ENCODE measurements around the gene ZNF76. TPM values are rescaled to one million over a fixed set of nuclear protein-coding genes. Genes with fewer than 3 reads are reported as not detected.

Gene ZNF76
- total RNA-seq, 1 donor from 2014 or later: 12.7 TPM

DNA sequence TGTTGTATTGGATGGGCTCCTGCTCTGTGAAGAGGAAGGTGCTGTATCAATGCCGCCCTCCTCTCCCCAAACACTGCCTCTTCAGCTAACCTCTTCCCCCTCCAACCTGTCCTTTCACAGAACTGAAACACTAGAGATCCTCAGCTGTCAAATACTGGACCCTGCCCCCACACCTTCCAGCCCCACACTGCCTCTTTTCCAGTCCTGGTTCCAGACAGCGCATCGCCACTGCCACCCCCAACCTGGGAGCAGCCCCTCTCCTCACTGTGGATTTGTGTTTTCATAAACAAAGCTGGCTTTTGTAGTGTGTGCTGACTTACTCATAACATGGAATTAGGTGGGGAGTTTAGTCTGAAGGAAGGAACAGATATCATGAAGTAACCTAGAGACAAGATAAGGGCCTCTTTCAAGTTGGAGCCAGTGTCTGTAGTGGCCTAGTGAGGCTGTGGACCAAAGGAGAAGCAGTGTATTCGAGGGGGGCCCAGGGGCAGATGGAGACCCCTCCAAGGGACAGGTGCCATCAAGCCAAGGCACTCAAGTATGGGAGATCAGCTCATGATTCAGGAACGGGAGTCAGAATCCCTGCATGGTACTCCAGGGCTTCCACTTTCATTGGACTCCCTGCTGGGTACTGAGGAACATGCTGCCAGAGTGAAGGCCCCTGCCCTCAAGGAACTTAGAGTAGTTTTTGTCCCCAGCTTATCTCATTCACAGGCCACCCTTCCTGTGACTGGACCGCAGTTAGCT, 43.7 kb upstream of the ZNF76 start:
- no peaks in the 10 kb centered on the region for H3K36me3 Mint-ChIP-seq (ENCODE audit: low read depth, unreplicated experiment)
- TF ChIP-seq CTCF (IDR thresholded peaks at IDR 0.05; ENCODE audit: insufficient read depth, low read depth, low read length): no peak
- TF ChIP-seq EZH2 (IDR thresholded peaks at IDR 0.05; ENCODE audit: insufficient read depth, low read length): no peak
- peak overlapping the region; percentile 67 for H3K27ac Mint-ChIP-seq (ENCODE audit: unreplicated experiment)
- H3K79me2 ChIP-seq (ENCODE audit: insufficient read depth, low read length): peaks cover 46% of the 10 kb centered on the region
- peaks cover 55% of the 10 kb centered on the region for H3K4me1 Mint-ChIP-seq (ENCODE audit: low read depth, unreplicated experiment)
- no peak for FAIRE-seq
- peaks cover 25% of the 10 kb centered on the region for H3K27me3 Mint-ChIP-seq (ENCODE audit: low read depth, unreplicated experiment)
- no peaks in the 10 kb centered on the region for H3K9me3 ChIP-seq (ENCODE audit: insufficient read depth, low read depth, low read length)
- H3K9ac ChIP-seq (ENCODE audit: low read length): peak overlapping the region; percentile 47
- H3K27me3 ChIP-seq (ENCODE audit: insufficient read depth, low read length): peaks cover 8% of the 10 kb centered on the region
- H3K4me2 ChIP-seq (ENCODE audit: low read length): peak overlapping the region; percentile 95
- peaks cover 50% of the 10 kb centered on the region for H4K20me1 ChIP-seq (ENCODE audit: insufficient read depth, low read length)
- no peak for DNase-seq (ENCODE audit: low read depth)
- H3K4me1 ChIP-seq (ENCODE audit: insufficient read depth, low read length): peaks cover 41% of the 10 kb centered on the region
- no peaks in the 10 kb centered on the region for H3K36me3 ChIP-seq (ENCODE audit: insufficient read depth, low read length)
- H3K27ac ChIP-seq (ENCODE audit: low read depth, low read length): peak overlapping the region; percentile 45
- no peak overlapping the region for H2AFZ ChIP-seq (ENCODE audit: low read depth, low read length)
- peak overlapping the region; percentile 63 for H3K4me3 ChIP-seq (ENCODE audit: insufficient read depth, low read depth, low read length)
- peaks cover 3% of the 10 kb centered on the region for H3K9me3 Mint-ChIP-seq (ENCODE audit: unreplicated experiment)
- H3K4me3 Mint-ChIP-seq (ENCODE audit: unreplicated experiment): peak overlapping the region; percentile 82

DNA sequence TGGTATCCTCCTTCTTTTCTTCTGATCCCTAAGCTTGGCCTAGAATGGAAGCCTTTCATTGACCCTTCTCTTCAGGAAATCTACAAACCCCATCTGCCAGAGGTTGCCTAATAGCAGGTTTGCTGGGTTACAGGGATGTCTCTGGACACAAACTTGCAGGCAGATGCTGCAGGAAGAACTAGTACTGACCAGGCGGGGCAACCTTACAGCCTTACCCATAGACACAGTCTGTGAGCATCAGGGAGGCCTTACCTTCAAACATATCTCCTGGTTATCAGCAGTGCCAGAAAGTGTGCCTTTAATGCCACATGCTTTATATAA, 43.2 kb upstream of the ZNF76 start:
- Histone ChIP-seq H3K79me2 (ENCODE audit: insufficient read depth, low read length) (peaks cover 51% of the 10 kb centered on the region), H3K27me3 (ENCODE audit: insufficient read depth, low read length) (peaks cover 8% of the 10 kb centered on the region), H3K4me1 (ENCODE audit: insufficient read depth, low read length) (peaks cover 41% of the 10 kb centered on the region)

More for the DNA sequence above, 43.2 kb upstream of the ZNF76 start:
- Histone ChIP-seq H3K4me3 (ENCODE audit: insufficient read depth, low read depth, low read length) (no peak overlapping the region), H3K27ac (ENCODE audit: low read depth, low read length) (no peak overlapping the region), H3K9ac (ENCODE audit: low read length) (no peak overlapping the region), H2AFZ (ENCODE audit: low read depth, low read length) (no peak overlapping the region), H3K9me3 (ENCODE audit: insufficient read depth, low read depth, low read length) (no peaks in the 10 kb centered on the region), H3K4me2 (ENCODE audit: low read length) (peak overlapping the region; percentile 95), H4K20me1 (ENCODE audit: insufficient read depth, low read length) (peaks cover 55% of the 10 kb centered on the region), H3K36me3 (ENCODE audit: insufficient read depth, low read length) (no peaks in the 10 kb centered on the region)
- FAIRE-seq (no peak), DNase-seq (ENCODE audit: low read depth) (no peak)
- no peak for TF ChIP-seq EZH2 (IDR thresholded peaks at IDR 0.05; ENCODE audit: insufficient read depth, low read length)
- TF ChIP-seq CTCF (IDR thresholded peaks at IDR 0.05; ENCODE audit: insufficient read depth, low read depth, low read length): no peak
- peak overlapping the region; percentile 82 for H3K4me3 Mint-ChIP-seq (ENCODE audit: unreplicated experiment)
- no peak overlapping the region for H3K27ac Mint-ChIP-seq (ENCODE audit: unreplicated experiment)
- H3K27me3 Mint-ChIP-seq (ENCODE audit: low read depth, unreplicated experiment): peaks cover 20% of the 10 kb centered on the region
- H3K4me1 Mint-ChIP-seq (ENCODE audit: low read depth, unreplicated experiment): peaks cover 58% of the 10 kb centered on the region
- H3K9me3 Mint-ChIP-seq (ENCODE audit: unreplicated experiment): peaks cover 3% of the 10 kb centered on the region
- H3K36me3 Mint-ChIP-seq (ENCODE audit: low read depth, unreplicated experiment): no peaks in the 10 kb centered on the region
